T-cell (primary cell): ENCODE results near the gene VPS41. TPM values are rescaled to one million over a fixed set of nuclear protein-coding genes. Genes with fewer than 3 reads are reported as not detected.

ENCODE experiments used
- ATAC-seq, 4 experiments: fragments of 200-7000 bp in 3 of 4; fragments of 150-1000 bp in 1 of 4; cut with Tn5 transposase; replicated peaks in 1 of 4; 1 replicate in 3 of 4; 2 replicates in 1 of 4; pipeline ENCODE4 v1.10.0; 2021; ENCODE audit warnings: moderate library complexity in 3 of 4, mild to moderate bottlenecking in 2 of 4, moderate number of reproducible peaks in 1 of 4
- CTCF ChIA-PET, 2 donors: fragments of 300-600 bp; sonication (Branson Sonifier 250); formaldehyde crosslinking; loops; one replicate each; lab custom pipeline; 2022; ENCODE audit warnings: antibody characterized with exemption in 2 of 2; lab: Charles Lee
- POLR2A ChIA-PET, 2 donors: fragments of 300-600 bp; sonication (Branson Sonifier 250); formaldehyde crosslinking; loops; one replicate each; lab custom pipeline; 2022; ENCODE audit warnings: antibody characterized with exemption in 2 of 2; lab: Charles Lee
- DNase-seq, 35 experiments: peaks; one replicate each; pipeline versions ENCODE4 v3.0.0 to v3.0.0-alpha.2; 2013 to 2023
- H3K27ac ChIP-seq: one replicate; pipeline ENCODE4 v1.5.1; 2013; ENCODE audit warnings: low read length
- H3K27me3 ChIP-seq, 2 experiments: replicated peaks in 1 of 2; 1 replicate in 1 of 2; 2 replicates in 1 of 2; pipeline versions ENCODE4 v1.6.1 to v1.7.0; 2013; ENCODE audit warnings: low read length in 1 of 2, mixed read lengths in 1 of 2; ENCODE audit not compliant: control insufficient read depth in 2 of 2, insufficient read depth in 2 of 2; ENCODE audit errors: extremely low read depth in 1 of 2
- H3K36me3 ChIP-seq, 2 donors: 1 replicate in 1 of 2; 2 replicates in 1 of 2; pipeline versions ENCODE4 v1.6.1 to v1.7.0; 2013; ENCODE audit warnings: low read length in 1 of 2; ENCODE audit not compliant: control insufficient read depth in 2 of 2, insufficient read depth in 1 of 2; ENCODE audit errors: extremely low read depth in 1 of 2
- H3K4me1 ChIP-seq, 2 experiments: 1 replicate in 1 of 2; 2 replicates in 1 of 2; pipeline versions ENCODE4 v1.6.1 to v1.7.0; 2013; ENCODE audit warnings: low read length in 2 of 2, mixed read lengths in 1 of 2; ENCODE audit not compliant: insufficient read depth in 2 of 2, control insufficient read depth in 1 of 2; ENCODE audit errors: extremely low read depth in 1 of 2
- H3K4me3 ChIP-seq, 2 donors: 1 replicate in 1 of 2; 2 replicates in 1 of 2; pipeline versions ENCODE4 v1.5.1 to v1.7.0; 2013; ENCODE audit warnings: mild to moderate bottlenecking in 2 of 2, low read length in 1 of 2, moderate library complexity in 1 of 2; ENCODE audit not compliant: control insufficient read depth in 1 of 2; ENCODE audit errors: extremely low read depth in 1 of 2
- H3K9me3 ChIP-seq: 2 replicates; pipeline ENCODE4 v1.7.0; 2013
- H3K27ac Mint-ChIP-seq, 2 donors: one replicate each; pipeline ENCODE4 v1.8.0; 2020 to 2021; ENCODE audit warnings: mild to moderate bottlenecking in 2 of 2, mixed read lengths in 2 of 2
- H3K27me3 Mint-ChIP-seq, 2 donors: one replicate each; pipeline ENCODE4 v1.8.0; 2021 to 2022; ENCODE audit warnings: mixed read lengths in 2 of 2
- H3K36me3 Mint-ChIP-seq: one replicate; pipeline ENCODE4 v1.8.0; 2021; ENCODE audit warnings: mixed read lengths
- H3K4me1 Mint-ChIP-seq, 3 donors: one replicate each; pipeline ENCODE4 v1.8.0; 2020 to 2022; ENCODE audit warnings: mixed read lengths in 3 of 3, mild to moderate bottlenecking in 1 of 3
- H3K4me3 Mint-ChIP-seq, 3 donors: one replicate each; pipeline ENCODE4 v1.8.0; 2020 to 2022; ENCODE audit warnings: mild to moderate bottlenecking in 3 of 3, mixed read lengths in 3 of 3, moderate library complexity in 3 of 3
- H3K9me3 Mint-ChIP-seq, 3 donors: one replicate each; pipeline ENCODE4 v1.8.0; 2020 to 2022; ENCODE audit warnings: mixed read lengths in 3 of 3
- WGBS: methylation state at CpG from one replicate; pipeline ENCODE4 v1.1.5; 2013; ENCODE audit warnings: missing lambda C conversion rate; ENCODE audit not compliant: insufficient coverage; 5-methylcytosine and 5-hydroxymethylcytosine counted together
- total RNA-seq, 35 experiments: library from RNA in 6 of 35; stranded (reverse) in 6 of 35; fragments of 120-200 nt in 1 of 35; gene quantifications; one replicate each; pipeline versions ENCODE4 v1.2.1 to v1.2.4 and lab custom pipeline; 2013 to 2026

Gene VPS41
- total RNA-seq, 5 donors from 2014 or later (not counting 1 experiment from before 2014, with no cell fraction given), result 45.6 to 68.3 (median 55.3) TPM

DNA sequence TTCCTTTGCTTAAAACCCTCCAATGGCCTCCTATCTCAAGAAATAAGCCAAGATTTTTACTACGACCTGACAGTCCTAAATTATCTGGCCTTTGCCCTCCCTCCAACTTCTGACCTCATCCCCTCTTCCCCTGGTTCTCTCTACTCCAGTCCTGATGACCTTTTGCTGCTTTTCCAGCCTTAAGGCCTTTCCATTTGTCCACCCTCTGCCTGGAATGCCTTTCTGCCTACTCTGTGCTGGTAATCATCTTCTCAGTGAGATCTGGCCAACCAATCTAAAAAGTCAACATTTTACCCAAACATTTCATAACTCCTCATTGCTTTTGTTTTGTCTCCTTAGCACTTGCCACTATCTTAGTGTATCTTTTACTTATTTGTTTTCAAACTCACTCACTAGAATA lies 75.7 kb downstream of the VPS41 start:
- no peaks in the 10 kb centered on the region for H3K27me3 ChIP-seq
- DNase-seq (no peak), ATAC-seq (no peak)
- 78% methylated on average over 1 of the region's 1 CpG for WGBS
- Mint-ChIP-seq H3K27me3 (no peaks in the 10 kb centered on the region), H3K36me3 (peaks cover 32% of the 10 kb centered on the region), H3K27ac (no peak overlapping the region), H3K4me3 (no peak overlapping the region), H3K4me1 (peaks cover 10 to 18% (median 11%) of the 10 kb centered on the region in 3 donors), H3K9me3 (peaks cover 0 to 4% (median 0%) of the 10 kb centered on the region in 3 donors)
- H3K4me1 ChIP-seq, result no peaks in the 10 kb centered on the region
- H3K9me3 ChIP-seq, result no peaks in the 10 kb centered on the region
- H3K4me3 ChIP-seq, result no peak overlapping the region
- no peak overlapping the region for H3K27ac ChIP-seq
- H3K36me3 ChIP-seq, result peaks cover 0 to 4% of the 10 kb centered on the region in 2 donors
- POLR2A ChIA-PET, result interaction anchor here in 1 of 2 donors (0.7 kb wide), 1 partner anchor 15 kb away, joined by 4 read pairs; no protein-coding TSS in a partner anchor
- CTCF ChIA-PET, result no interaction called here

DNA sequence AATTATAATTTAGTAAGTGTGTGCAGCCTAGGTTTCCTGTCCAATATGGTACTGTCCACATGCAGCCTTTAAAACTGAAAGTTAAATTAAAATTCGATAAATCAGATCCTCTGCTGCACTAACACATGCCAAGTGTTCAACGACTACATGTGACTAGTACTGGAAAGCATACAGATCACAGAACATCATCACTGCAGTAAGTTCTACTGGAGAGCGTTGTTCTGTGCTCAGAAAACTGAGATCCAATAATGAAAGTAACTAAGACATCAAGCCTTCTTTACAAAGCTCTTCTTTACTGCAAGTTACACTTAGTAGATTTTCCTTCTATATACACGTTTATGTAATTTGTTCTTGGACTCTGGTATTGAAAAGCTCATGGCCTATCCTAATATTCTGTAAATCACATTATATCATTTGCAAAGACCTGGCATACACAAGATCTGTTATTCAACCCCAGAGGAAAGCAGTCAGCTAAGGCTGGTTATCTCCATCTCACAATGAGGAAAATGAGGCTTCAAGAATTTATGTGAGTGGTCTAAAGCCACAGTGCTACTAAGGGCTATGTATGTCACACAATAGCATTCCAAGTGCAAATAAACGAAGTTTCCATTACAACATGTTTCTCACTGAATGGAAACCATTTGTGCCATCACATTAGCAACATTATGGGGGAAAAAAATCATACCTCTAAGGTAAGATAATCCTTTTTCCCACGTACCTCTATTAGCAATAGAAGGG lies 77.6 kb downstream of the VPS41 start:
- DNase-seq (no peak), ATAC-seq (no peak)
- H3K27ac Mint-ChIP-seq, result no peak overlapping the region
- no peaks in the 10 kb centered on the region for H3K9me3 ChIP-seq
- WGBS, result 100% methylated on average over 1 of the region's 6 CpGs
- H3K27me3 ChIP-seq, result no peaks in the 10 kb centered on the region
- ChIA-PET CTCF (no interaction called here), POLR2A (interaction anchor here in 1 of 2 donors (0.6 kb wide), 1 partner anchor 9 kb away, joined by 3 read pairs; no protein-coding TSS in a partner anchor)
- H3K27me3 Mint-ChIP-seq, result no peaks in the 10 kb centered on the region
- no peaks in the 10 kb centered on the region for H3K9me3 Mint-ChIP-seq
- H3K4me3 ChIP-seq, result no peak overlapping the region
- H3K4me1 ChIP-seq, result no peaks in the 10 kb centered on the region
- no peaks in the 10 kb centered on the region for H3K36me3 ChIP-seq
- H3K27ac ChIP-seq, result no peak overlapping the region
- H3K4me3 Mint-ChIP-seq, result no peak overlapping the region
- peaks cover 30% of the 10 kb centered on the region for H3K36me3 Mint-ChIP-seq
- peaks cover 9 to 18% (median 11%) of the 10 kb centered on the region in 3 donors for H3K4me1 Mint-ChIP-seq

DNA sequence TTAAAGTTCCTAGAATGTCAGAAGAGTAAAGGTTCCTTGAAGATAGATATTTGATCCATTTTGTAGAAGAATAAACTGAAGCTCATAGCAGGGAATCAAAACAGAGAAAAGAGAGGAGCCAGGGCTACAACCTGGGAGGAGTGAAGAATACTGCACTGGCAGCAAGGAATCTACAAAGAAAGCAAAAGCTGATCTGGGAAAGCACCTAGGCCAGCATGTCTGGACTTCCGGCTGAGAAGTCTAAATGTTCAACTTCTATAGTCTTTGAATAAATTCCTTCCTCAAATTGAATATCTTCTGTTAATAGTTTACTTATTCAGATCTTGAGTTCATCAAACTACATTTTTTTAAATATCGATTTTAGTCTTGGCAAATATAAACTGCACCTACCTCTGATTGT lies 78.2 kb downstream of the VPS41 start:
- no peaks in the 10 kb centered on the region for H3K4me1 ChIP-seq
- ChIA-PET CTCF (no interaction called here), POLR2A (interaction anchor here in 1 of 2 donors (0.6 kb wide), 1 partner anchor 8 kb away, joined by 3 read pairs; no protein-coding TSS in a partner anchor)
- H3K27ac ChIP-seq, result no peak overlapping the region
- ATAC-seq (no peak), DNase-seq (no peak)
- no CpG with 5 or more reads among the region's 2 CpGs for WGBS
- no peak overlapping the region for H3K4me3 Mint-ChIP-seq
- no peaks in the 10 kb centered on the region for H3K9me3 Mint-ChIP-seq
- H3K36me3 ChIP-seq, result no peaks in the 10 kb centered on the region
- no peak overlapping the region for H3K4me3 ChIP-seq
- peaks cover 30% of the 10 kb centered on the region for H3K36me3 Mint-ChIP-seq
- H3K27me3 Mint-ChIP-seq, result no peaks in the 10 kb centered on the region
- H3K9me3 ChIP-seq, result no peaks in the 10 kb centered on the region
- H3K4me1 Mint-ChIP-seq, result peaks cover 11 to 18% (median 15%) of the 10 kb centered on the region in 3 donors
- no peaks in the 10 kb centered on the region for H3K27me3 ChIP-seq
- H3K27ac Mint-ChIP-seq, result no peak overlapping the region

DNA sequence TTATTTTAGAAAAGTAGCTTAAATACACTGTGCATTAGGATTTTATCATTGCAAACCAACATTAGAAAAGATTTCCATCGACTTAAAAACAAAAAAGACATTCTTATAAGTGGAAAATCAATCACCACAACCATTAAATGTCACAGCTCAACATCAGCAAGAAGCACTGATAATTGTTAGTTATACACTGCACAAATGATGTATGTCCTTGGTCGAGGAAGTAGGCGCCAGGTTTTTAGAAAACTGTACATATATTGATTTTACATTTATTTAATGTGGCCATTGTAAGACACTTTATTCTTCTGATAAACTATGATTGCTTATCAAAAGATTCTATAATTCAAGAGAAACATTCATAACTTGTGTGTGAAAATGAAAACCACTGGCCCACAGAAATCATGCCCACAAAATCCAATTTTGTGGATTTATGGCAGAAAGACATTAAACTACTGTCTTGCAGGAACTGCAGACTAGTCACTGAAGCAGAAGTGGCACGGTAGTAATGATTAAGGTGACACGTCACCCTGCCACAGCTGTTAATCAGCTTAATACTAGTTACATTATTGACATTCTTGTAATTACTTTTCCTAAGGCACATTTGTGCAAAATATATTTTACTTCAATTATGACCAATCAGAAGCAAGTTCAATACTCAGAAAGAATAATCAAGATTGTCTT lies 79.4 kb downstream of the VPS41 start:
- peaks cover 11 to 18% (median 15%) of the 10 kb centered on the region in 3 donors for H3K4me1 Mint-ChIP-seq
- no CpG with 5 or more reads among the region's 5 CpGs for WGBS
- no peaks in the 10 kb centered on the region for H3K4me1 ChIP-seq
- ChIA-PET POLR2A (no interaction called here), CTCF (no interaction called here)
- H3K9me3 Mint-ChIP-seq, result peaks cover 0 to 3% (median 0%) of the 10 kb centered on the region in 3 donors
- H3K36me3 ChIP-seq, result no peaks in the 10 kb centered on the region
- no peak overlapping the region for H3K27ac ChIP-seq
- ATAC-seq (no peak), DNase-seq (no peak)
- no peaks in the 10 kb centered on the region for H3K27me3 ChIP-seq
- H3K27ac Mint-ChIP-seq, result no peak overlapping the region
- H3K27me3 Mint-ChIP-seq, result no peaks in the 10 kb centered on the region
- H3K9me3 ChIP-seq, result no peaks in the 10 kb centered on the region
- no peak overlapping the region for H3K4me3 ChIP-seq
- no peak overlapping the region for H3K4me3 Mint-ChIP-seq
- H3K36me3 Mint-ChIP-seq, result peaks cover 39% of the 10 kb centered on the region

DNA sequence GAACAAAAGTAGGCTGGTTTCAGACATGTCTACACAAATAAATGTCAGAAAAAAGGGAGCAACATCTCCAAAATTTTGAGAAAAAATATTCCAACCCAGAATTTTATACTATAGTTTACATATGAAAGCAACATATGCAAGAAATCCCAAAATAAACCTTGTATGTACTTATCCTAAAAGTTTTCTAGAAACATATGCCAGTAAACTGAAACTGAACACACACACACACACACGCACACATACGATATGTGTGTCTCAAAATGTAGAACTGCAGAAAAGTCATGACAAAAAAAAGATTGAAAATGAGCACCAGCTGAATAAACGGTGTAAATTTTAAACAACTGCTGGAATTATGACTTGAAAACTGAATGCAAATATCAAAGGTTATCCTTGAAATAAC lies 81.0 kb downstream of the VPS41 start:
- no peaks in the 10 kb centered on the region for H3K27me3 Mint-ChIP-seq
- Histone ChIP-seq H3K4me3 (no peak overlapping the region), H3K27me3 (no peaks in the 10 kb centered on the region), H3K36me3 (no peaks in the 10 kb centered on the region), H3K27ac (no peak overlapping the region), H3K4me1 (no peaks in the 10 kb centered on the region), H3K9me3 (peaks cover 4% of the 10 kb centered on the region)
- no peak for ATAC-seq
- peaks cover 7 to 11% (median 10%) of the 10 kb centered on the region in 3 donors for H3K4me1 Mint-ChIP-seq
- no peak overlapping the region for H3K27ac Mint-ChIP-seq
- ChIA-PET POLR2A (interaction anchor here in 1 of 2 donors (0.5 kb wide), 1 partner anchor 530 kb away, joined by 7 read pairs; no protein-coding TSS in a partner anchor), CTCF (no interaction called here)
- peaks cover 0 to 9% (median 3%) of the 10 kb centered on the region in 3 donors for H3K9me3 Mint-ChIP-seq
- no CpG with 5 or more reads among the region's 3 CpGs for WGBS
- H3K36me3 Mint-ChIP-seq, result peaks cover 51% of the 10 kb centered on the region
- DNase-seq, result no peak
- H3K4me3 Mint-ChIP-seq, result no peak overlapping the region

DNA sequence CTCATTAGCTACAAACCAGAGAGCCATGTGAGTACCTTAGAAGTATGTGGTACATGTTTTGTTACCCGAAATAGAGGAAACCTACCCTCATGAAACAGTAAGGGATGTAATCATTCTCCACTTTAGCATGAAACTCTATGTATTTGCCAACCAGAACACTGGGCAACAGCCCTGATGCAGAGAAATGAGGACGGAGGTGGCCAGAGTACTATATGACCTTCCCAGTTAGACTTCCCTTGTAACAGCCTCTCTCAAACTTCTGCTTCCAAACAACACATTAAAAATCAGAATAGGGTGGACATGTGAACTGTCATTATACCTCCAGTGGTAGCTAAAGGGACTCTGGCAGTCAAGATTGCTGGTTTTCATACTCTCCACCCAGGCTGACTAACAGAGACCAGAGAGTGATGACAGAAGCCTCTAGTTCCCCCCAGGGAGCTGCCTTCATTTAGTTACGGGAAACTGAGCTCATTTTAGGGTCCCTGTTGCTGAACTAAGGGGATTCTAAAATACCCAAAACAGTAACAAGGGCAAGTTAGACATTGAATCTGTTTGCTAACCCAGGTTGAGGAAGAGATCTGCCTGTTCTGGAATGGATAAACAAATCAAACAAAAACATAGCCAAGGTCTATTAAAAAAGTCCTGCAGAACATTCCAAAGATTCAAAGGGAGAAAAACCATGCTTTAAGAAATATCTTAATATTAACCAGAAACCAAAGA lies 83.1 kb downstream of the VPS41 start:
- Mint-ChIP-seq H3K4me3 (no peak overlapping the region), H3K36me3 (peaks cover 54% of the 10 kb centered on the region)
- WGBS, result 100% methylated on average over 2 of the region's 3 CpGs

More for the DNA sequence above, 83.1 kb downstream of the VPS41 start:
- H3K27me3 ChIP-seq, result no peaks in the 10 kb centered on the region
- no peaks in the 10 kb centered on the region for H3K36me3 ChIP-seq
- ChIA-PET CTCF (interaction anchor here in 1 of 2 donors (0.5 to 0.6 kb wide), 2 partner anchors 28 to 642 kb away, joined by 3 read pairs; no protein-coding TSS in a partner anchor), POLR2A (interaction anchor here in 1 of 2 donors (0.5 kb wide), 1 partner anchor 984 kb away, joined by 3 read pairs; no protein-coding TSS in a partner anchor)
- no peak overlapping the region for H3K4me3 ChIP-seq
- Mint-ChIP-seq H3K4me1 (peaks cover 0 to 10% (median 5%) of the 10 kb centered on the region in 3 donors), H3K27me3 (no peaks in the 10 kb centered on the region), H3K27ac (no peak overlapping the region), H3K9me3 (peaks cover 0 to 9% (median 3%) of the 10 kb centered on the region in 3 donors)
- DNase-seq (no peak), ATAC-seq (no peak)
- peaks cover 4% of the 10 kb centered on the region for H3K9me3 ChIP-seq
- no peak overlapping the region for H3K27ac ChIP-seq
- H3K4me1 ChIP-seq, result no peaks in the 10 kb centered on the region
